Activated CD8-positive, alpha-beta T cell treated with anti-CD3 and anti-CD28 coated beads, Interleukin-2, amount 10 ng/mL, durations not matched to agents 7 days and 5 days (primary cell): ENCODE results near the gene BLCAP. TPM values are rescaled to one million over a fixed set of nuclear protein-coding genes. Genes with fewer than 3 reads are reported as not detected.

Experiments
- ATAC-seq: fragments of 150-1000 bp; cut with Tn5 transposase; one replicate; pipeline ENCODE4 v1.10.0; 2021; ENCODE audit warnings: moderate library complexity
- CTCF ChIA-PET: fragments of 350-600 bp; sonication (Branson Sonifier 250); formaldehyde crosslinking; loops from one replicate; lab custom pipeline; 2021; ENCODE audit warnings: antibody characterized with exemption; lab: Charles Lee
- POLR2A ChIA-PET: fragments of 350-600 bp; sonication (Branson Sonifier 250); formaldehyde crosslinking; loops from one replicate; lab custom pipeline; 2021; ENCODE audit warnings: antibody characterized with exemption; lab: Charles Lee
- DNase-seq: peaks from one replicate; pipeline ENCODE4 v3.0.0-alpha.2; 2020
- H3K27ac Mint-ChIP-seq: one replicate; pipeline ENCODE4 v1.8.0; 2021; ENCODE audit warnings: mild to moderate bottlenecking, mixed read lengths
- H3K27me3 Mint-ChIP-seq: one replicate; pipeline ENCODE4 v1.8.0; 2021; ENCODE audit warnings: low read depth, mixed read lengths
- H3K36me3 Mint-ChIP-seq: one replicate; pipeline ENCODE4 v1.8.0; 2021; ENCODE audit warnings: low read depth, mixed read lengths
- H3K4me1 Mint-ChIP-seq: one replicate; pipeline ENCODE4 v1.8.0; 2021; ENCODE audit warnings: low read depth, mixed read lengths
- H3K4me3 Mint-ChIP-seq: one replicate; pipeline ENCODE4 v1.8.0; 2021; ENCODE audit warnings: mild to moderate bottlenecking, mixed read lengths
- H3K9me3 Mint-ChIP-seq: one replicate; pipeline ENCODE4 v1.8.0; 2022; ENCODE audit warnings: mixed read lengths; ENCODE audit not compliant: insufficient read depth
- total RNA-seq, 2 experiments: library from RNA; stranded (reverse); gene quantifications; one replicate each; pipeline ENCODE4 v1.2.3, GENCODE V29; 2021

BLCAP gene
- total RNA-seq, 2 experiments from 2014 or later, result 33.2 to 34.6 TPM

- DNase-seq (no peak), ATAC-seq (no peak)
- ChIA-PET POLR2A (interaction anchor here (1.0 kb wide), 1 partner anchor 37 kb away, joined by 3 read pairs; no protein-coding TSS in a partner anchor), CTCF (interaction anchor here (1.1 kb wide), 1 partner anchor 133 kb away, joined by 3 read pairs; no protein-coding TSS in a partner anchor)
- no peak overlapping the region for H3K4me3 Mint-ChIP-seq
- H3K9me3 Mint-ChIP-seq, result no peaks in the 10 kb centered on the region
- H3K27me3 Mint-ChIP-seq, result no peaks in the 10 kb centered on the region
- H3K36me3 Mint-ChIP-seq, result peaks cover 3% of the 10 kb centered on the region
- H3K4me1 Mint-ChIP-seq, result no peaks in the 10 kb centered on the region
- H3K27ac Mint-ChIP-seq, result no peak overlapping the region
Measured at GRCh38 chr20:37505263-37506151, 22.2 kb downstream of the BLCAP start.

GRCh38 chr20:37504404-37505096 lies 23.1 kb downstream of the BLCAP start:
- Mint-ChIP-seq H3K9me3 (no peaks in the 10 kb centered on the region), H3K4me3 (no peak overlapping the region), H3K27ac (no peak overlapping the region), H3K36me3 (no peaks in the 10 kb centered on the region), H3K4me1 (no peaks in the 10 kb centered on the region), H3K27me3 (no peaks in the 10 kb centered on the region)
- POLR2A ChIA-PET, result interaction anchor here (0.6 kb wide), 1 partner anchor 14 kb away, joined by 3 read pairs; no protein-coding TSS in a partner anchor
- CTCF ChIA-PET, result no interaction called here
- ATAC-seq (no peak), DNase-seq (no peak)

GRCh38 chr20:37503256-37503927 lies 24.3 kb downstream of the BLCAP start:
- POLR2A ChIA-PET, result no interaction called here
- H3K36me3 Mint-ChIP-seq, result no peaks in the 10 kb centered on the region
- DNase-seq, result no peak
- H3K4me1 Mint-ChIP-seq, result no peaks in the 10 kb centered on the region
- CTCF ChIA-PET, result interaction anchor here (1.8 kb wide), 1 partner anchor 31 kb away, joined by 4 read pairs; no protein-coding TSS in a partner anchor
- no peaks in the 10 kb centered on the region for H3K27me3 Mint-ChIP-seq
- no peak overlapping the region for H3K27ac Mint-ChIP-seq
- ATAC-seq, result no peak
- H3K4me3 Mint-ChIP-seq, result no peak overlapping the region
- H3K9me3 Mint-ChIP-seq, result no peaks in the 10 kb centered on the region

- CTCF ChIA-PET, result interaction anchor here (1.4 to 1.8 kb wide), 2 partner anchors 14 to 32 kb away, joined by 4 to 5 read pairs; no protein-coding TSS in a partner anchor
- no peak for DNase-seq
- Mint-ChIP-seq H3K27me3 (no peaks in the 10 kb centered on the region), H3K9me3 (no peaks in the 10 kb centered on the region), H3K36me3 (no peaks in the 10 kb centered on the region), H3K4me1 (no peaks in the 10 kb centered on the region), H3K4me3 (no peak overlapping the region), H3K27ac (no peak overlapping the region)
- no peak for ATAC-seq
- POLR2A ChIA-PET, result interaction anchor here (1.1 kb wide), 1 partner anchor 17 kb away, joined by 3 read pairs; no protein-coding TSS in a partner anchor
Measured at GRCh38 chr20:37502654-37503053, 25.0 kb downstream of the BLCAP start.

- H3K4me3 Mint-ChIP-seq, result no peak overlapping the region
- ATAC-seq (no peak), DNase-seq (no peak)
- H3K4me1 Mint-ChIP-seq, result no peaks in the 10 kb centered on the region
- H3K9me3 Mint-ChIP-seq, result no peaks in the 10 kb centered on the region
- H3K27me3 Mint-ChIP-seq, result no peaks in the 10 kb centered on the region
- ChIA-PET CTCF (interaction anchor here (1.4 to 1.8 kb wide), 2 partner anchors 15 to 32 kb away, joined by 4 to 5 read pairs; no protein-coding TSS in a partner anchor), POLR2A (interaction anchor here (1.1 kb wide), 1 partner anchor 17 kb away, joined by 3 read pairs; no protein-coding TSS in a partner anchor)
- no peaks in the 10 kb centered on the region for H3K36me3 Mint-ChIP-seq
- no peak overlapping the region for H3K27ac Mint-ChIP-seq
Measured at GRCh38 chr20:37501940-37502339, 25.7 kb downstream of the BLCAP start.

- H3K36me3 Mint-ChIP-seq, result no peaks in the 10 kb centered on the region
- no peak for DNase-seq
- no peaks in the 10 kb centered on the region for H3K4me1 Mint-ChIP-seq
- ATAC-seq, result no peak
- POLR2A ChIA-PET, result no interaction called here
- no peak overlapping the region for H3K4me3 Mint-ChIP-seq
- no peaks in the 10 kb centered on the region for H3K27me3 Mint-ChIP-seq
- no peaks in the 10 kb centered on the region for H3K9me3 Mint-ChIP-seq
- CTCF ChIA-PET, result no interaction called here
- H3K27ac Mint-ChIP-seq, result no peak overlapping the region
Measured at GRCh38 chr20:37500311-37500710, 27.4 kb downstream of the BLCAP start.

- H3K4me1 Mint-ChIP-seq, result peaks cover 3% of the 10 kb centered on the region
- no peak for ATAC-seq
- DNase-seq, result no peak
- ChIA-PET POLR2A (no interaction called here), CTCF (no interaction called here)
- no peaks in the 10 kb centered on the region for H3K36me3 Mint-ChIP-seq
- H3K4me3 Mint-ChIP-seq, result no peak overlapping the region
- no peak overlapping the region for H3K27ac Mint-ChIP-seq
- H3K27me3 Mint-ChIP-seq, result no peaks in the 10 kb centered on the region
- H3K9me3 Mint-ChIP-seq, result no peaks in the 10 kb centered on the region
Measured at GRCh38 chr20:37498066-37498665, 29.5 kb downstream of the BLCAP start.

GRCh38 chr20:37494796-37495195 lies 32.9 kb downstream of the BLCAP start:
- ATAC-seq (no peak), DNase-seq (no peak)
- no peaks in the 10 kb centered on the region for H3K9me3 Mint-ChIP-seq
- no peak overlapping the region for H3K27ac Mint-ChIP-seq
- no peak overlapping the region for H3K4me3 Mint-ChIP-seq
- no peaks in the 10 kb centered on the region for H3K27me3 Mint-ChIP-seq
- POLR2A ChIA-PET, result no interaction called here
- CTCF ChIA-PET, result no interaction called here
- no peaks in the 10 kb centered on the region for H3K36me3 Mint-ChIP-seq
- peaks cover 3% of the 10 kb centered on the region for H3K4me1 Mint-ChIP-seq

- H3K9me3 Mint-ChIP-seq, result no peaks in the 10 kb centered on the region
- H3K27me3 Mint-ChIP-seq, result no peaks in the 10 kb centered on the region
- H3K27ac Mint-ChIP-seq, result no peak overlapping the region
- peaks cover 3% of the 10 kb centered on the region for H3K4me1 Mint-ChIP-seq
- H3K4me3 Mint-ChIP-seq, result no peak overlapping the region
- ChIA-PET POLR2A (no interaction called here), CTCF (no interaction called here)
- no peak for DNase-seq
- H3K36me3 Mint-ChIP-seq, result no peaks in the 10 kb centered on the region
- no peak for ATAC-seq
Measured at GRCh38 chr20:37494301-37494700, 33.4 kb downstream of the BLCAP start.

GRCh38 chr20:37492945-37493344 lies 34.7 kb downstream of the BLCAP start:
- ATAC-seq (no peak), DNase-seq (no peak)
- Mint-ChIP-seq H3K9me3 (no peaks in the 10 kb centered on the region), H3K4me1 (peaks cover 3% of the 10 kb centered on the region), H3K36me3 (no peaks in the 10 kb centered on the region), H3K27ac (peak overlapping the region; percentile 6), H3K27me3 (no peaks in the 10 kb centered on the region), H3K4me3 (no peak overlapping the region)
- POLR2A ChIA-PET, result no interaction called here
- CTCF ChIA-PET, result no interaction called here

- Mint-ChIP-seq H3K4me3 (no peak overlapping the region), H3K27me3 (no peaks in the 10 kb centered on the region), H3K4me1 (peaks cover 3% of the 10 kb centered on the region), H3K27ac (no peak overlapping the region), H3K36me3 (no peaks in the 10 kb centered on the region), H3K9me3 (no peaks in the 10 kb centered on the region)
- CTCF ChIA-PET, result no interaction called here
- DNase-seq (no peak), ATAC-seq (no peak)
- POLR2A ChIA-PET, result no interaction called here
Measured at GRCh38 chr20:37492096-37492625, 35.5 kb downstream of the BLCAP start.
